Measurements from ENCODE around the gene NPAS4. TPM values are rescaled to one million over a fixed set of nuclear protein-coding genes. Genes with fewer than 3 reads are reported as not detected.

The NPAS4 gene
- total RNA-seq, 1 donor = 0.18 TPM

- no peak for DNase-seq (ENCODE audit: low read depth)
- no peak for TF ChIP-seq CTCF (IDR thresholded peaks at IDR 0.05; ENCODE audit: insufficient read depth, low read length)
Measured at GRCh38 chr11:66471142-66471541, 50.3 kb downstream of the NPAS4 start.

GRCh38 chr11:66472054-66472453, 51.2 kb downstream of the NPAS4 start:
- TF ChIP-seq CTCF (IDR thresholded peaks at IDR 0.05; ENCODE audit: insufficient read depth, low read length) = no peak
- DNase-seq (ENCODE audit: low read depth) = no peak
- H3K4me3 ChIP-seq (ENCODE audit: low read depth, low read length) = no peak overlapping the region

More at GRCh38 chr11:66471142-66471541, 50.3 kb downstream of the NPAS4 start:
- H3K4me3 ChIP-seq (ENCODE audit: low read depth, low read length) = no peak overlapping the region

GRCh38 chr11:66473167-66473566, 52.3 kb downstream of the NPAS4 start:
- TF ChIP-seq CTCF (IDR thresholded peaks at IDR 0.05; ENCODE audit: insufficient read depth, low read length) = no peak
- no peak for DNase-seq (ENCODE audit: low read depth)
- no peak overlapping the region for H3K4me3 ChIP-seq (ENCODE audit: low read depth, low read length)

GRCh38 chr11:66473608-66474515, 53.0 kb downstream of the NPAS4 start:
- H3K4me3 ChIP-seq (ENCODE audit: low read depth, low read length) = no peak overlapping the region
- no peak for TF ChIP-seq CTCF (IDR thresholded peaks at IDR 0.05; ENCODE audit: insufficient read depth, low read length)
- DNase-seq (ENCODE audit: low read depth) = no peak

GRCh38 chr11:66475349-66476172, 54.7 kb downstream of the NPAS4 start:
- DNase-seq (ENCODE audit: low read depth) = no peak
- no peak overlapping the region for H3K4me3 ChIP-seq (ENCODE audit: low read depth, low read length)
- TF ChIP-seq CTCF (IDR thresholded peaks at IDR 0.05; ENCODE audit: insufficient read depth, low read length) = no peak

Small RNA genes lying within 50 kb of the gene (small RNA-seq; reads per million reads assigned to genes)
- gene RF00017 (not detected), gene RF00416 (not detected), gene RNU1-84P (0.83 reads per million, percentile 22 among the genes with 10 or more reads in this experiment)

Other genes starting within 250 kb of the NPAS4 start
- gene KLC2, start 163.3 kb upstream of the NPAS4 start, total RNA-seq (ENCODE audit: low replicate concordance) = 11.5 and 15.9 TPM in 2 replicates
- 69.1 and 85.1 TPM in 2 replicates for gene RAB1B, start 152.4 kb upstream of the NPAS4 start, total RNA-seq (ENCODE audit: low replicate concordance)
- 1.1 TPM in 1 of 2 replicates, not detected in the other for gene CNIH2, start 142.9 kb upstream of the NPAS4 start, total RNA-seq (ENCODE audit: low replicate concordance)
- gene YIF1A, start 131.9 kb upstream of the NPAS4 start, total RNA-seq (ENCODE audit: low replicate concordance) = 35.0 and 119 TPM in 2 replicates
- gene TMEM151A, start 129.1 kb upstream of the NPAS4 start, total RNA-seq (ENCODE audit: low replicate concordance) = 0.27 and 0.41 TPM in 2 replicates
- gene CD248, start 104.0 kb upstream of the NPAS4 start, total RNA-seq (ENCODE audit: low replicate concordance) = 99.1 and 193 TPM in 2 replicates
- gene RIN1, start 84.6 kb upstream of the NPAS4 start, total RNA-seq (ENCODE audit: low replicate concordance) = 10.1 and 45.3 TPM in 2 replicates
- gene BRMS1, start 75.9 kb upstream of the NPAS4 start, total RNA-seq (ENCODE audit: low replicate concordance) = 22.6 and 38.5 TPM in 2 replicates
- 21.5 and 36.3 TPM in 2 replicates for gene B4GAT1, start 73.4 kb upstream of the NPAS4 start, total RNA-seq (ENCODE audit: low replicate concordance)
- 0.36 TPM in 1 of 2 replicates, not detected in the other for gene SLC29A2, start 49.3 kb upstream of the NPAS4 start, total RNA-seq (ENCODE audit: low replicate concordance)
- gene MRPL11, start 17.8 kb downstream of the NPAS4 start, total RNA-seq (ENCODE audit: low replicate concordance) = 39.4 and 40.0 TPM in 2 replicates
- gene PELI3, start 45.9 kb downstream of the NPAS4 start, total RNA-seq (ENCODE audit: low replicate concordance) = 9.0 and 10.8 TPM in 2 replicates
- 19.0 and 31.7 TPM in 2 replicates for gene DPP3, start 59.4 kb downstream of the NPAS4 start, total RNA-seq (ENCODE audit: low replicate concordance)
- gene BBS1, start 89.6 kb downstream of the NPAS4 start, total RNA-seq (ENCODE audit: low replicate concordance) = 41.7 and 54.7 TPM in 2 replicates
- gene ZDHHC24, start 125.0 kb downstream of the NPAS4 start, total RNA-seq (ENCODE audit: low replicate concordance) = 8.6 and 11.0 TPM in 2 replicates
- not detected in 2 replicates for gene ACTN3, start 125.9 kb downstream of the NPAS4 start, total RNA-seq (ENCODE audit: low replicate concordance)
- gene CTSF, start 147.6 kb downstream of the NPAS4 start, total RNA-seq (ENCODE audit: low replicate concordance) = 35.0 and 47.1 TPM in 2 replicates
- 0.45 and 1.1 TPM in 2 replicates for gene CCDC87, start 172.0 kb downstream of the NPAS4 start, total RNA-seq (ENCODE audit: low replicate concordance)
- gene CCS, start 172.2 kb downstream of the NPAS4 start, total RNA-seq (ENCODE audit: low replicate concordance) = 28.3 and 54.4 TPM in 2 replicates
- 11.4 and 26.9 TPM in 2 replicates for gene RBM14, start 195.6 kb downstream of the NPAS4 start, total RNA-seq (ENCODE audit: low replicate concordance)
- gene RBM4, start 217.7 kb downstream of the NPAS4 start, total RNA-seq (ENCODE audit: low replicate concordance) = 34.5 and 73.8 TPM in 2 replicates